Fibroblast of lung (primary cell): Measurements from ENCODE around the gene CCDC148.

ENCODE experiments used
- CTCF ChIP-seq, 2 donors: IDR thresholded peaks in 1 of 2; conservative IDR thresholded peaks in 1 of 2; 1 replicate in 1 of 2; 2 replicates in 1 of 2; pipeline ENCODE4 v1.5.1; 2011 to 2012; ENCODE audit warnings: low read length in 2 of 2, control low read depth in 1 of 2, inconsistent platforms in 1 of 2, low read depth in 1 of 2, mild to moderate bottlenecking in 1 of 2
- EZH2 ChIP-seq: IDR thresholded peaks from 2 replicates; pipeline ENCODE4 v1.5.1; 2012; ENCODE audit warnings: low read length, control low read depth, mild to moderate bottlenecking; ENCODE audit errors: missing control alignments

- TF ChIP-seq CTCF (conservative IDR thresholded peaks at IDR 0.05 in 1 of 2, IDR thresholded peaks at IDR 0.05 in 1 of 2; ENCODE audit: low read depth in 1 of 2, low read length in 2 of 2) (no peak), EZH2 (no peak)
Measured at GRCh38 chr2:158178646-158179045, 277.9 kb downstream of the CCDC148 start.
